Measurements from ENCODE around the gene ULK4.

ULK4 gene

GRCh38 chr3:41220906-41221677, 740.8 kb downstream of the ULK4 start:
- DNase-seq (ENCODE audit: low spot score) (no peak), ATAC-seq (ENCODE audit: low read depth) (no peak)
- Histone ChIP-seq H3K9me3 (ENCODE audit: severe bottlenecking) (no peaks in the 10 kb centered on the region), H3K4me3 (ENCODE audit: severe bottlenecking) (no peak overlapping the region), H3K27me3 (ENCODE audit: insufficient read depth, poor library complexity, severe bottlenecking) (no peaks in the 10 kb centered on the region), H3K4me1 (ENCODE audit: insufficient read depth, poor library complexity, severe bottlenecking) (peaks cover 42% of the 10 kb centered on the region), H3K27ac (ENCODE audit: poor library complexity, severe bottlenecking) (no peak overlapping the region), H3K36me3 (ENCODE audit: low read depth) (peaks cover 46% of the 10 kb centered on the region)
- TF ChIP-seq CTCF (IDR thresholded peaks at IDR 0.05; ENCODE audit: poor library complexity, severe bottlenecking) = no peak

GRCh38 chr3:41219424-41219823, 742.5 kb downstream of the ULK4 start:
- TF ChIP-seq CTCF (IDR thresholded peaks at IDR 0.05; ENCODE audit: poor library complexity, severe bottlenecking) = no peak
- H3K9me3 ChIP-seq (ENCODE audit: severe bottlenecking) = no peaks in the 10 kb centered on the region
- no peak overlapping the region for H3K27ac ChIP-seq (ENCODE audit: poor library complexity, severe bottlenecking)
- peaks cover 33% of the 10 kb centered on the region for H3K36me3 ChIP-seq (ENCODE audit: low read depth)
- DNase-seq (ENCODE audit: low spot score) (no peak), ATAC-seq (ENCODE audit: low read depth) (no peak)
- no peak overlapping the region for H3K4me3 ChIP-seq (ENCODE audit: severe bottlenecking)
- peaks cover 46% of the 10 kb centered on the region for H3K4me1 ChIP-seq (ENCODE audit: insufficient read depth, poor library complexity, severe bottlenecking)
- H3K27me3 ChIP-seq (ENCODE audit: insufficient read depth, poor library complexity, severe bottlenecking) = no peaks in the 10 kb centered on the region

GRCh38 chr3:41216993-41217392, 744.9 kb downstream of the ULK4 start:
- no peak for DNase-seq (ENCODE audit: low spot score)
- peaks cover 21% of the 10 kb centered on the region for H3K36me3 ChIP-seq (ENCODE audit: low read depth)
- no peaks in the 10 kb centered on the region for H3K27me3 ChIP-seq (ENCODE audit: insufficient read depth, poor library complexity, severe bottlenecking)
- H3K4me1 ChIP-seq (ENCODE audit: insufficient read depth, poor library complexity, severe bottlenecking) = peaks cover 35% of the 10 kb centered on the region
- no peaks in the 10 kb centered on the region for H3K9me3 ChIP-seq (ENCODE audit: severe bottlenecking)
- TF ChIP-seq CTCF (IDR thresholded peaks at IDR 0.05; ENCODE audit: poor library complexity, severe bottlenecking) = no peak
- no peak overlapping the region for H3K4me3 ChIP-seq (ENCODE audit: severe bottlenecking)
- ATAC-seq (ENCODE audit: low read depth) = peak; percentile 39; the same call in 2 of the 3 replicates
- no peak overlapping the region for H3K27ac ChIP-seq (ENCODE audit: poor library complexity, severe bottlenecking)

GRCh38 chr3:41216422-41216821, 745.5 kb downstream of the ULK4 start:
- no peaks in the 10 kb centered on the region for H3K9me3 ChIP-seq (ENCODE audit: severe bottlenecking)
- peaks cover 26% of the 10 kb centered on the region for H3K36me3 ChIP-seq (ENCODE audit: low read depth)
- H3K27ac ChIP-seq (ENCODE audit: poor library complexity, severe bottlenecking) = no peak overlapping the region
- H3K4me3 ChIP-seq (ENCODE audit: severe bottlenecking) = no peak overlapping the region
- DNase-seq (ENCODE audit: low spot score) (no peak), ATAC-seq (ENCODE audit: low read depth) (no peak)
- TF ChIP-seq CTCF (IDR thresholded peaks at IDR 0.05; ENCODE audit: poor library complexity, severe bottlenecking) = no peak
- no peaks in the 10 kb centered on the region for H3K27me3 ChIP-seq (ENCODE audit: insufficient read depth, poor library complexity, severe bottlenecking)
- peaks cover 35% of the 10 kb centered on the region for H3K4me1 ChIP-seq (ENCODE audit: insufficient read depth, poor library complexity, severe bottlenecking)

- no peak for TF ChIP-seq CTCF (IDR thresholded peaks at IDR 0.05; ENCODE audit: poor library complexity, severe bottlenecking)
- peaks cover 26% of the 10 kb centered on the region for H3K4me1 ChIP-seq (ENCODE audit: insufficient read depth, poor library complexity, severe bottlenecking)
- H3K4me3 ChIP-seq (ENCODE audit: severe bottlenecking) = no peak overlapping the region
- no peak for DNase-seq (ENCODE audit: low spot score)
- 0 out of 3 replicates have a peak, but pooled peaks have one; percentile 27 for ATAC-seq (ENCODE audit: low read depth)
- H3K9me3 ChIP-seq (ENCODE audit: severe bottlenecking) = no peaks in the 10 kb centered on the region
- no peaks in the 10 kb centered on the region for H3K27me3 ChIP-seq (ENCODE audit: insufficient read depth, poor library complexity, severe bottlenecking)
- no peak overlapping the region for H3K27ac ChIP-seq (ENCODE audit: poor library complexity, severe bottlenecking)
- H3K36me3 ChIP-seq (ENCODE audit: low read depth) = peaks cover 40% of the 10 kb centered on the region
Measured at GRCh38 chr3:41213588-41213987, 748.3 kb downstream of the ULK4 start.
